ENCODE data around the gene CD22. TPM values are rescaled to one million over a fixed set of nuclear protein-coding genes. Genes with fewer than 3 reads are reported as not detected.

The CD22 gene
- total and polyA plus RNA-seq, 2 of the 4 experiments (the other 2 are of a cell fraction) = 0.18 to 0.22 TPM

DNA sequence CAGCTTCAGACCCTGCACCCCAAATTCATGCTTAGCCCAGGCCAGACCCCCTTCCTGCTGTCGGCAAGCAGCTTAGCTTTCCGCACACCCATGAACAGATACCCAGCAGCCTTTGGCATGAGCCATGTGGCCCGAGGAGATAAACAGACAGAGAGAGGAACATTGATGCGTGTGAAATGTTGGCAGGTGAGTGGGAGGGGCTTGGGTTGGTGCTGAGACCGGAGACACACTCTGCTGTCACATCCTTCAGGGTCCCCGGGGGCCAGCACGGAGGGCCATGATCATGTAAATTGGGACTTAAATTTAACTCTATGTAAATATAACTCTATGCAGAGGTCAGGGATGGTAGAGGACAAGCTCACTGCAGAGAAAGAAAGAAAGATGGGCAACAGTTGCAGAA lies 1.5 kb downstream of the CD22 start:
- no CpG with 5 or more reads among the region's 7 CpGs for WGBS, 2 experiments (ENCODE audit: extremely low coverage in 2 of 2, insufficient read length in 1 of 2)
- DNase-seq (no peak), ATAC-seq (ENCODE audit: low read depth) (no peak)
- H2AK5ac ChIP-seq (ENCODE audit: low read depth, low read length) = no peak overlapping the region
- no peak overlapping the region for H2BK5ac ChIP-seq (ENCODE audit: low read depth, low read length, poor library complexity, severe bottlenecking)
- no peaks in the 10 kb centered on the region for H3K9me3 ChIP-seq (ENCODE audit: control insufficient read depth, insufficient read depth, low read length)
- H2BK15ac ChIP-seq (ENCODE audit: low read depth, low read length) = no peak overlapping the region
- intact Hi-C loops (cut with micrococcal nuclease) (no loop called here), in situ Hi-C loops (cut with MboI; ENCODE audit: low sequenced_read_pairs) (loop anchor here (25.0 kb wide), 1 partner anchor 257 kb away; the partner anchor contains the start of gene PMIS2), dilution Hi-C loops (cut with HindIII; ENCODE audit: low sequenced_read_pairs, unreplicated experiment) (no loop called here)
- no peaks in the 10 kb centered on the region for H3K36me3 ChIP-seq (ENCODE audit: control insufficient read depth, insufficient read depth, low read length)
- no peaks in the 10 kb centered on the region for H4K20me1 ChIP-seq (ENCODE audit: insufficient read depth, low read length)
- H4K5ac ChIP-seq (ENCODE audit: low read depth, low read length) = no peak overlapping the region
- H4K8ac ChIP-seq (ENCODE audit: low read depth in 2 of 2, low read length in 2 of 2) = no peak overlapping the region
- no peak overlapping the region for H3K23ac ChIP-seq (ENCODE audit: low read depth, low read length)
- ChIA-PET POLR2A (ENCODE audit: unreplicated experiment) (no interaction called here), CTCF (no interaction called here)
- H3K27ac ChIP-seq (ENCODE audit: insufficient read depth, low read length) = no peak overlapping the region
- no peak overlapping the region for H3K18ac ChIP-seq (ENCODE audit: low read depth, low read length)
- TF ChIP-seq CEBPB (IDR thresholded peaks at IDR 0.05; ENCODE audit: low read depth, low read length) = no peak
- TF ChIP-seq SMC3 (IDR thresholded peaks at IDR 0.05; ENCODE audit: low read depth, low read length) = no peak
- no peak for TF ChIP-seq CHD1 (IDR thresholded peaks at IDR 0.05; ENCODE audit: low read depth, low read length)
- no peak for TF ChIP-seq MAFK (IDR thresholded peaks at IDR 0.05; ENCODE audit: low read depth, low read length)
- no peak for TF ChIP-seq RCOR1 (IDR thresholded peaks at IDR 0.05; ENCODE audit: insufficient replicate concordance, low read length)
- TF ChIP-seq NFE2L2 (IDR thresholded peaks at IDR 0.05; ENCODE audit: low read depth, low read length) = no peak
- TF ChIP-seq, protein P1, sequence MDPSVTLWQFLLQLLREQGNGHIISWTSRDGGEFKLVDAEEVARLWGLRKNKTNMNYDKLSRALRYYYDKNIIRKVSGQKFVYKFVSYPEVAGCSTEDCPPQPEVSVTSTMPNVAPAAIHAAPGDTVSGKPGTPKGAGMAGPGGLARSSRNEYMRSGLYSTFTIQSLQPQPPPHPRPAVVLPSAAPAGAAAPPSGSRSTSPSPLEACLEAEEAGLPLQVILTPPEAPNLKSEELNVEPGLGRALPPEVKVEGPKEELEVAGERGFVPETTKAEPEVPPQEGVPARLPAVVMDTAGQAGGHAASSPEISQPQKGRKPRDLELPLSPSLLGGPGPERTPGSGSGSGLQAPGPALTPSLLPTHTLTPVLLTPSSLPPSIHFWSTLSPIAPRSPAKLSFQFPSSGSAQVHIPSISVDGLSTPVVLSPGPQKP (IDR thresholded peaks at IDR 0.05; ENCODE audit: borderline replicate concordance, low read depth, low read length) = no peak
- TF ChIP-seq RFX5 (IDR thresholded peaks at IDR 0.05; ENCODE audit: low read depth, low read length) = no peak
- TF ChIP-seq POLR2A (IDR thresholded peaks at IDR 0.05; ENCODE audit: low read depth, low read length) = no peak
- TF ChIP-seq RAD21 (IDR thresholded peaks at IDR 0.05; ENCODE audit: low read length) = no peak
- TF ChIP-seq FOS (IDR thresholded peaks at IDR 0.05; ENCODE audit: low read depth, low read length) = no peak
- TF ChIP-seq MXI1 (IDR thresholded peaks at IDR 0.05; ENCODE audit: borderline replicate concordance, low read depth, low read length) = no peak
- TF ChIP-seq BHLHE40 (IDR thresholded peaks at IDR 0.05; ENCODE audit: low read depth, low read length) = no peak
- TF ChIP-seq, protein P2, sequence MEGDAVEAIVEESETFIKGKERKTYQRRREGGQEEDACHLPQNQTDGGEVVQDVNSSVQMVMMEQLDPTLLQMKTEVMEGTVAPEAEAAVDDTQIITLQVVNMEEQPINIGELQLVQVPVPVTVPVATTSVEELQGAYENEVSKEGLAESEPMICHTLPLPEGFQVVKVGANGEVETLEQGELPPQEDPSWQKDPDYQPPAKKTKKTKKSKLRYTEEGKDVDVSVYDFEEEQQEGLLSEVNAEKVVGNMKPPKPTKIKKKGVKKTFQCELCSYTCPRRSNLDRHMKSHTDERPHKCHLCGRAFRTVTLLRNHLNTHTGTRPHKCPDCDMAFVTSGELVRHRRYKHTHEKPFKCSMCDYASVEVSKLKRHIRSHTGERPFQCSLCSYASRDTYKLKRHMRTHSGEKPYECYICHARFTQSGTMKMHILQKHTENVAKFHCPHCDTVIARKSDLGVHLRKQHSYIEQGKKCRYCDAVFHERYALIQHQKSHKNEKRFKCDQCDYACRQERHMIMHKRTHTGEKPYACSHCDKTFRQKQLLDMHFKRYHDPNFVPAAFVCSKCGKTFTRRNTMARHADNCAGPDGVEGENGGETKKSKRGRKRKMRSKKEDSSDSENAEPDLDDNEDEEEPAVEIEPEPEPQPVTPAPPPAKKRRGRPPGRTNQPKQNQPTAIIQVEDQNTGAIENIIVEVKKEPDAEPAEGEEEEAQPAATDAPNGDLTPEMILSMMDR (conservative IDR thresholded peaks at IDR 0.05; ENCODE audit: low read depth, low read length) = no peak
- TF ChIP-seq, protein P3, sequence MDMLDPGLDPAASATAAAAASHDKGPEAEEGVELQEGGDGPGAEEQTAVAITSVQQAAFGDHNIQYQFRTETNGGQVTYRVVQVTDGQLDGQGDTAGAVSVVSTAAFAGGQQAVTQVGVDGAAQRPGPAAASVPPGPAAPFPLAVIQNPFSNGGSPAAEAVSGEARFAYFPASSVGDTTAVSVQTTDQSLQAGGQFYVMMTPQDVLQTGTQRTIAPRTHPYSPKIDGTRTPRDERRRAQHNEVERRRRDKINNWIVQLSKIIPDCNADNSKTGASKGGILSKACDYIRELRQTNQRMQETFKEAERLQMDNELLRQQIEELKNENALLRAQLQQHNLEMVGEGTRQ (IDR thresholded peaks at IDR 0.05; ENCODE audit: low read depth, low read length) = no peak
- no peak for TF ChIP-seq MAZ (IDR thresholded peaks at IDR 0.05; ENCODE audit: borderline replicate concordance, low read depth, low read length)
- H3K9ac ChIP-seq (ENCODE audit: low read depth, low read length) = no peak overlapping the region
- no peak overlapping the region for H3K4ac ChIP-seq (ENCODE audit: low read depth, low read length)
- no peaks in the 10 kb centered on the region for H3K79me1 ChIP-seq (ENCODE audit: low read depth in 1 of 2, low read length in 2 of 2)
- no peak overlapping the region for H3K14ac ChIP-seq (replicated peaks; ENCODE audit: low read depth, low read length)
- H3K4me3 ChIP-seq (ENCODE audit: insufficient read depth, low read depth, low read length) = no peak overlapping the region
- no peak overlapping the region for H3K4me2 ChIP-seq (ENCODE audit: low read depth, low read length)
- H2AK9ac ChIP-seq (replicated peaks; ENCODE audit: low read depth, low read length, poor library complexity) = no peak overlapping the region
- H3K27me3 ChIP-seq (ENCODE audit: control insufficient read depth, insufficient read depth, low read length) = peaks cover 15% of the 10 kb centered on the region
- no peak overlapping the region for H2AFZ ChIP-seq (replicated peaks; ENCODE audit: low read length, poor library complexity)
- H3K56ac ChIP-seq (ENCODE audit: extremely low read depth, insufficient read depth, low read length) = no peak overlapping the region
- H3K9me1 ChIP-seq (ENCODE audit: insufficient read depth, low read length) = no peaks in the 10 kb centered on the region
- no peaks in the 10 kb centered on the region for H3K4me1 ChIP-seq (ENCODE audit: control insufficient read depth, insufficient read depth, low read length)
- no peak overlapping the region for H2BK120ac ChIP-seq (ENCODE audit: low read depth, low read length)
- H2BK20ac ChIP-seq (ENCODE audit: low read depth, low read length) = no peak overlapping the region
- no TSS peak for BruUV-seq (replicated peaks)
- no peak overlapping the region for H4K91ac ChIP-seq (ENCODE audit: insufficient read depth, low read depth, low read length)

Data from IMR-90 (cell line).